SU-DHL-6 (cell line): ENCODE measurements around the gene CBFA2T3.

Experiments
- H2AFZ ChIP-seq: fragments of 200-600 bp; sonication (generic); 2 replicates; pipeline ENCODE4 v1.6.1; 2014; ENCODE audit warnings: low read depth, mild to moderate bottlenecking, moderate library complexity, mixed read lengths, antibody characterized with exemption, low read length; ENCODE audit not compliant: severe bottlenecking
- H3F3A ChIP-seq: fragments of 200-600 bp; shearing (Covaris generic); 2 replicates; pipeline ENCODE4 v1.6.0; 2016; ENCODE audit warnings: antibody characterized with exemption, mild to moderate bottlenecking; ENCODE audit not compliant: insufficient read depth
- H3K27ac ChIP-seq: fragments of 200-600 bp; sonication (generic); 2 replicates; pipeline ENCODE4 v1.5.1; 2016; ENCODE audit warnings: low read depth, mild to moderate bottlenecking, low read length, moderate library complexity, mixed read lengths
- H3K27me3 ChIP-seq: fragments of 200-600 bp; sonication (generic), shearing (Covaris generic); 2 replicates; pipeline ENCODE4 v1.6.0; 2014; ENCODE audit warnings: mild to moderate bottlenecking, low read length
- H3K36me3 ChIP-seq: fragments of 200-600 bp; sonication (generic); 2 replicates; pipeline ENCODE4 v1.6.1; 2014; ENCODE audit warnings: mild to moderate bottlenecking, low read length, mixed read lengths
- H3K4me2 ChIP-seq: fragments of 300-600, 200-600 bp; shearing (Covaris generic), sonication (generic); 2 replicates; pipeline ENCODE4 v1.6.0; 2014; ENCODE audit warnings: low read length, low read depth, mild to moderate bottlenecking; ENCODE audit not compliant: poor library complexity, severe bottlenecking
- H3K4me3 ChIP-seq: fragments of 200-600 bp; sonication (generic); 2 replicates; pipeline ENCODE4 v1.5.1; 2014; ENCODE audit warnings: antibody characterized with exemption, low read length, mild to moderate bottlenecking, mixed read lengths; ENCODE audit not compliant: insufficient read depth, poor library complexity, severe bottlenecking
- H3K79me2 ChIP-seq: fragments of 200-600 bp; sonication (generic); 2 replicates; pipeline ENCODE4 v1.6.1; 2014; ENCODE audit warnings: mild to moderate bottlenecking, low read length, moderate library complexity; ENCODE audit not compliant: insufficient read depth
- H3K9ac ChIP-seq: fragments of 200-600 bp; sonication (generic); 2 replicates; pipeline ENCODE4 v1.7.0; 2014; ENCODE audit warnings: mild to moderate bottlenecking, low read length
- H3K9me2 ChIP-seq: fragments of 200-600 bp; sonication (generic); replicated peaks from 2 replicates; pipeline ENCODE4 v1.6.1; 2014; ENCODE audit warnings: low read length; ENCODE audit not compliant: insufficient read depth
- H3K9me3 ChIP-seq: fragments of 200-600 bp; sonication (generic); 2 replicates; pipeline ENCODE4 v1.6.1; 2014; ENCODE audit warnings: low read length, mixed read lengths; ENCODE audit not compliant: insufficient read depth
- H4K20me1 ChIP-seq: fragments of 200-600 bp; sonication (generic); 2 replicates; pipeline ENCODE4 v1.6.1; 2014; ENCODE audit warnings: low read depth, mild to moderate bottlenecking, antibody characterized with exemption, low read length, moderate library complexity, mixed read lengths
- CTCF ChIP-seq: fragments of 200-600 bp; sonication (generic); IDR thresholded peaks from one replicate; pipeline ENCODE4 v1.5.1; 2017; ENCODE audit warnings: antibody characterized with exemption, mild to moderate bottlenecking, low read length, moderate library complexity; ENCODE audit not compliant: insufficient read depth, poor library complexity, severe bottlenecking
- EZH2phosphoT487 ChIP-seq: fragments of 200-600 bp; sonication (generic), shearing (Covaris generic); conservative IDR thresholded peaks from 2 replicates; pipeline ENCODE4 v1.6.1; 2018; ENCODE audit warnings: mild to moderate bottlenecking, antibody characterized with exemption, low read length, moderate library complexity, mixed read lengths

The CBFA2T3 gene

GRCh38 chr16:88995746-88996535 lies 18.9 kb upstream of the CBFA2T3 start:
- Histone ChIP-seq H3K9me2 (no peaks in the 10 kb centered on the region), H2AFZ (no peak overlapping the region), H3K27ac (no peak overlapping the region), H3K4me3 (no peak overlapping the region), H3K36me3 (no peaks in the 10 kb centered on the region), H3K27me3 (no peaks in the 10 kb centered on the region), H3K79me2 (no peaks in the 10 kb centered on the region), H3K9me3 (peaks cover 19% of the 10 kb centered on the region; the same call in 1 of the 2 replicates), H4K20me1 (no peaks in the 10 kb centered on the region), H3F3A (peaks cover 33% of the 10 kb centered on the region; the same call in 1 of the 2 replicates), H3K9ac (no peak overlapping the region), H3K4me2 (no peak overlapping the region)
- TF ChIP-seq CTCF (no peak), EZH2phosphoT487 (no peak)

DNA sequence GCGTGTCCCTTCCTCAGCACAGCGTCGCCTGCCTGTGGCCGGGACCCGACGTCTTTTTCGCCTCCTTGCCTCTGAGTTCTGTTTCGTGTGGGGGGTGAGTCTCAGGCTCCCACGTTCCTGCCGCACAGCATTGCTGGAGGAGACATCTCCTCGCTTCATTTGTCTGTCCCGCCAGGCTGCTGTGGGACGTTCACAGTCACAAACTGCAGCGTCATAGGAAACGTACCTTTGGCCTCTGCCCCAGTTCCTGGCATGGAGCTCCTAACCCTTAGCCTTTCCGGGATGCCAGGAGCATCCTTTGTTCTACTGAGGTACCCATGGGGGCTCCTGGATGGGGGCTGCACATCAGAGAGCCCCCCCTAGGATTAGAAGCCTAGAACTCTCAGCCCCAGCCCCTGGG lies 18.2 kb upstream of the CBFA2T3 start:
- Histone ChIP-seq H4K20me1 (no peaks in the 10 kb centered on the region), H3K9ac (no peak overlapping the region), H3F3A (peaks cover 33% of the 10 kb centered on the region; the same call in 1 of the 2 replicates), H3K27me3 (no peaks in the 10 kb centered on the region), H3K9me3 (peaks cover 19% of the 10 kb centered on the region; the same call in 1 of the 2 replicates), H3K4me3 (no peak overlapping the region), H3K36me3 (no peaks in the 10 kb centered on the region), H2AFZ (no peak overlapping the region), H3K27ac (no peak overlapping the region), H3K4me2 (no peak overlapping the region), H3K79me2 (no peaks in the 10 kb centered on the region), H3K9me2 (no peaks in the 10 kb centered on the region)
- TF ChIP-seq CTCF (no peak), EZH2phosphoT487 (no peak)

DNA sequence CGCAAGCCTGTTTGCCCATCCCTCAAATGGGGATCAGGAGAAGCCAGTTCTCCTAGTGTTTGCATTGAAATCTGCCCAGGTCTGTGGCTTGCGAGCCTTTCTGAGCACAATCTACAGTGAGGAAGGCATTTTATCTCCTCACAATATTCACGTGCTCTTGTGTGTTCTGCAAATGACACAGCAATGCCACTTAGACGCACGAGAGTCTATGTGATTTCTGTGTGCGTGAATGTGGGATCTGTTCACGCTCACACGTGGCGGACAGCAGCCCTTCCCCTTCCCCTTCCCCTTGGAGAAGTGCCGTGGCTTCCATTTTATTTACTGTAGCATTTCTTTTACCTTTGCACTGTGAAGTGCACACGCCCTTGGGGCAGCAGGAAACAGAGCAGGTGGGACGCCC lies 17.7 kb upstream of the CBFA2T3 start:
- Histone ChIP-seq H3K4me2 (no peak overlapping the region), H3K36me3 (no peaks in the 10 kb centered on the region), H3K9ac (no peak overlapping the region), H4K20me1 (no peaks in the 10 kb centered on the region), H2AFZ (no peak overlapping the region), H3K79me2 (no peaks in the 10 kb centered on the region), H3K9me2 (no peaks in the 10 kb centered on the region), H3K4me3 (no peak overlapping the region), H3K9me3 (peaks cover 19% of the 10 kb centered on the region; the same call in 1 of the 2 replicates), H3K27me3 (no peaks in the 10 kb centered on the region), H3F3A (peaks cover 33% of the 10 kb centered on the region; the same call in 1 of the 2 replicates), H3K27ac (no peak overlapping the region)
- TF ChIP-seq EZH2phosphoT487 (no peak), CTCF (no peak)
